ENCODE data around the gene COTL1.

Gene COTL1

DNA sequence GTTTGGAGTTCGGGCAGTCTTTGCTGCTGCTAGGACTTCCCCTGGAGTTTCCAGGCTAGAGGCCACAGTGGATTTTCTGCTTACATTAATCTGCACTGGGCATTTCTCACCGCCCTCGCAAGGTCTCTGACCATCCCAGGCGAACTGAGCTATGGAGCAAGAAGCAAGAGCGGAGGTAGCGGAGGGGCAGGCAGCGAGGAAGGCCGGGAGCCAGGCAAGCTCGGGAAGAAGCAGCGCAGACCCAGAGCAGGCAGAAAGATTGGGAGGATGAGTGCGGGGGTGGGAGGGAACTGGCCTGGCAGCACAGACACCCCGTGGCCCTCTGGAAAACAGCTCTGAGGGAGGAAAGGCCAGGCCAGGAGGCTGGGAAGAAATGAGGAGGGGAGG lies 3.8 kb downstream of the COTL1 start:
- no peak for DNase-seq (ENCODE audit: low read depth in 2 of 2)

GRCh38 chr16:84613408-84614072 lies 4.3 kb downstream of the COTL1 start:
- no peak for DNase-seq (ENCODE audit: low read depth in 2 of 2)

DNA sequence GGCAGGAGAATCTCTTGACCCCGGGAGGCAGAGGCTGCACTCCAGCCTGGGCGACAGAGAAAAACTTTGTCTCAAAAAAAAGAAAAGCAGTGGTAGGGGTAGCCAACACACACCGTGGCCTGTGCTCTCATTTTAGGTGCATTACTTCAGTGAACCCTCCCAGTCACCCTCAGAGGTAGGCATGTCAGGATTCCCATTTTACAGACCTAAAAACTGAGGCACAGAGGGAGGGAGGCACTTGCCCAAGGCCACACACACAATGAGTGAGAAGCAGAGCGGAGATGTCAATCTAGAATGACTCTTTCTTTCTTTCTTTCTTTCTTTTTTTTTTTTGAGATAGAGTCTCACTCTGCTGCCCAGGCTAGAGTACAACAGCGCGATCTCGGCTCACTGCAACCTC lies 5.2 kb downstream of the COTL1 start:
- no peak for DNase-seq (ENCODE audit: low read depth in 2 of 2)

- DNase-seq (ENCODE audit: low read depth in 2 of 2): no peak
These were observed 6.8 kb downstream of the COTL1 start for GRCh38 chr16:84611041-84611440.

DNA sequence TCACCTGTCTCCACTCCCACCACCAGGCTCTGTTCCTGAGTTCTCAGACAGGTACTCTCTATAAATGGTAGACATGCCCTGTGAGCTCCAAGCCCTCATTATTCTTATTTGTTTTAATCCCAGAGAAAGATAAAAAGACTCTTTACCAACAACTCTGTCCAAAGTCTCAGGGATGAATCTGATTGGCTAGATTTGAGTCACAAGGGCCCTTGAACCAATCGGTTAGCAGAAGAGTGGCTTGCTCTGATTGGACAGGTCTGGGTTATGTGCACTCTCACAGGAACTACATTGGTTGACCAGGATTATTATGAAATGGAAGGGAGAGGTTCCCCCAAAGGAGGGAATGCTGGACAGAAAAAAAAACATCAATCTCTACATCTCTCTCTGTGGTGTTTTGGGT lies 7.5 kb downstream of the COTL1 start:
- no peak for DNase-seq (ENCODE audit: low read depth in 2 of 2)

DNA sequence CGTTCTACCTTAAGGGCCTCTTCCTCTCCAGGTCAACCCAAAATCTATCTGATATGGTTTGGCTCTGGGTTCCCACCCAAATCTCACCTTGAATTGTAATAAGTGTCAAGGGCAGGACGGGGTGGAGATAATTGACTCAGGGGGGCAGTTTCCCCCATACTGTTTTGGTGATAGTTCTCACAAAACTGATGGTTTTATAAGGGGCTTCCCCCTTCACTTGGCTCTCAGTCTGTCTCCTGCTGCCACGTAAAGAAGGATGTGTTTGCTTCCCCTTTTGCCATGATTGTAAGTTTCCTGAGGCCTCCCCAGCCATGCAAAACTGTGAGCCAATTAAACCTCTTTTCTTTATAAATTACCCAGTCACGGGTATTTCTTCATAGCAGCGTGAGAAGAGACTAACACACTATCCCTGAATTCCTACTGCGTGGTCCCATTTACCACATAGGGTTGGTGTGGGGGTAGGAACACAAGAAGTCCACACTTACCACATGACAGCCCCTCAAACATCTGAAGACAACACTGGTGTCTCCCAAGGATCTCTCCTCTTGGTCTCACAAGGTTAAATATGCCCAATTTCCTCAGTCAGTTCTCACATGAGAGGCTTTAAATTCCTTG lies 8.2 kb downstream of the COTL1 start:
- no peak for DNase-seq (ENCODE audit: low read depth in 2 of 2)

DNA sequence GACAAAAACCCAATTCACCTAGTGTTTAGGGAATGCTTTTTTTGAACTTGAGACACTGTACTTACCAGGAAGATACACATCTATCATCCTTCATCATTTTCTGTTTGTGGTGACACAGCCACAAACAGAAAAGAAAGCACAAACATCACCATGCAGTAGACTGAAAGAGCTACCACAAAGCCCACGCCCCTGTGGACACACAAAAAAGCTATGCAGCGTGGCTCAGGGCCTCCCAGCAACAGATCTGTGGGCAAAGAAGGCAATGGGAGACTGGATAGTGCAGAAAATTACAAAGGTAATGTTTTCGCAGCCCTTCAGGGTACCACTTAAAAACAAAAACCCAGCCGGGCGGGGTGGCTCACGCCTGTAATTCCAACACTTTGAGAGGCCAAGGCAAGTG lies 9.6 kb downstream of the COTL1 start:
- no peak for DNase-seq (ENCODE audit: low read depth in 2 of 2)

DNA sequence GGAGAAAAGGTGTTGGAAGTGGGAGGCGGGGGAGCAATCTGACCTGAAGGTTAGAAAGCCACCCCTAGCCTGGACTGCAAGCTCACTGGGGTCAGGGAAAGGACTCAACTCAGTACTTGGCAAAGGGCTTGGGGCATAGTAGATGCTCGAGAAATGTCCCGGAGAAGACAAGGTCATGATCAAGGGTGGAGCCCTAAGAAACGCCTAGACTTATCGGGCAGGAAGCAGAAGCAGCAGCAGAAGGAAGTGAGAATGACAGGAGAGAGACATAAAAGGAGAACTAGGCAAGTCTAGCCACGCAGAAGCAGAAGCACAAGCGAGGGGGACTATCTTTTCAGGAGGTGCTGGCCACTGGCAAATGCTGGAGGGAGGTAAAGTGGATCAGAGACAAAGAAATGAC lies 10.2 kb downstream of the COTL1 start:
- DNase-seq (ENCODE audit: low read depth in 2 of 2): no peak

- DNase-seq (ENCODE audit: low read depth in 2 of 2): no peak
These were observed 10.8 kb downstream of the COTL1 start for GRCh38 chr16:84607061-84607460.

GRCh38 chr16:84606081-84606875 lies 11.6 kb downstream of the COTL1 start:
- DNase-seq (ENCODE audit: low read depth in 2 of 2): no peak

DNA sequence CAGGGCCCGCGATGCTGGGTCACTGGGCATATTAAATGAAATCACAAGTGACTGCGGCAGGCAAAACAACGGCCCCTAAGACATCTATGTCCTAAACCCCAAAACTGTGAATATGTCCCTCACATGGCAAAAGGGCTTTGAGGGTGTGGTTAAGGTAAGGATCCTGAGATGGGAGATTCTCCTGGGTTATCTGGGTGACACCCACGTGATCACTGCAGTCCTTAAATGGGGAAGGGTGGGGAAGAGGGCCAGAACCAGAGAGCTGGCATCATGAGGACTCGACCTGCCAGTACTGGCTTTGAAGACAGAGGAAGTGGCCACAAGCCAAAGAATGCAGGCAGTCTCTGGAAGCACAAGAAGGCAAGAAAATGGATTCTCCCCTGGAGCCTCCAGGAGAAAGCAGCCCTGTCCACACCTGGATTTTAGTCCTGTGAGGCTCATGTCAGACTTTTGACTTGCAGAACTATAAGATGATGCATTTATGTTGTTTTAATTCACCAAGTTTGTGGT lies 12.5 kb downstream of the COTL1 start:
- no peak for DNase-seq (ENCODE audit: low read depth in 2 of 2)

DNA sequence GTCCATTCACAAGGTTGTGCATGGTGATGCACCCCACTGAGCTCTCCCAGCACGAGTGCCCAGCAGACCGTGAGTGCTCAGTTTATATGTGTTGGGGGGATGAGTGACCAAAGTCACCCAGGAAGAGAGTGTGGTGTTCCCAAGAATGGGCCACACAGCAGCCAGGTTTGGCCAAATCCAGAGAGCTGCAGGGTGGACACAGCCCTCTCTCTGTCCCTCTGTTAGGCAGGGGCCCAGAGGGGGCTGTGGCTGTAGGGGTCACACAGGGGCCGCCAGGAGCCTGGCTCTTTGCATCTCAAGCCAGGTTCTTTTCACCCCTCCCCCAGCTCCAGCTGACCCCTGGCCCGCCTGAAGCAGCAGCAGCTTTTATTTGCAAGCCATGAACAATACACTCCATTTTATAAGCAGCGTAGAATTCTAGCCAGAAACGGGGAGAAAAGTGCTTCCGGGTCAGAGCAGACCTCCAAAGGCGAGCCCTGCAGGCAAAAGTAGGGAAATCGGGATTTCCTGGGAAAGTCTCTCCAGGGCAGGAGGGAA lies 13.3 kb downstream of the COTL1 start:
- no peak for DNase-seq (ENCODE audit: low read depth in 2 of 2)

DNA sequence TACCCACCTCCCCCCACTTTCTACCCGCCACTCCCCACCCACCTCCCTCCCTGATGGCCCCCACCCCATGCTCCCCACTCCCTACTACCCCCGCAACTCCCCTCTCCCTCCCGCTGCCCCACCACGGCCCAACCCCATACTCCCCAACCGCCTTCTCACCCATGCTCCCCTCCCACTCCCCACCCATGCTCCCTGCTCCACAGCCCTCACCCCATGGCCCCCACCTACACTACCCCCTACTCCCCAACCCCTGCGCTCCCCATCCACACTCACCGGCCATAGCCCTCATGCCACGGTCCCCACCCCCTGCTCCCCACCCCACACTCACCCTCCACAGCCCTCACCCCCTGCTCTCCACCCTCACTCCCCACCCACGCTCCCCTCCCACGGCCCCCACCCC lies 13.9 kb downstream of the COTL1 start:
- DNase-seq (ENCODE audit: low read depth in 2 of 2): no peak

GRCh38 chr16:84603140-84603816 lies 14.6 kb downstream of the COTL1 start:
- DNase-seq (ENCODE audit: low read depth in 2 of 2): peak; percentile 91 to 93

DNA sequence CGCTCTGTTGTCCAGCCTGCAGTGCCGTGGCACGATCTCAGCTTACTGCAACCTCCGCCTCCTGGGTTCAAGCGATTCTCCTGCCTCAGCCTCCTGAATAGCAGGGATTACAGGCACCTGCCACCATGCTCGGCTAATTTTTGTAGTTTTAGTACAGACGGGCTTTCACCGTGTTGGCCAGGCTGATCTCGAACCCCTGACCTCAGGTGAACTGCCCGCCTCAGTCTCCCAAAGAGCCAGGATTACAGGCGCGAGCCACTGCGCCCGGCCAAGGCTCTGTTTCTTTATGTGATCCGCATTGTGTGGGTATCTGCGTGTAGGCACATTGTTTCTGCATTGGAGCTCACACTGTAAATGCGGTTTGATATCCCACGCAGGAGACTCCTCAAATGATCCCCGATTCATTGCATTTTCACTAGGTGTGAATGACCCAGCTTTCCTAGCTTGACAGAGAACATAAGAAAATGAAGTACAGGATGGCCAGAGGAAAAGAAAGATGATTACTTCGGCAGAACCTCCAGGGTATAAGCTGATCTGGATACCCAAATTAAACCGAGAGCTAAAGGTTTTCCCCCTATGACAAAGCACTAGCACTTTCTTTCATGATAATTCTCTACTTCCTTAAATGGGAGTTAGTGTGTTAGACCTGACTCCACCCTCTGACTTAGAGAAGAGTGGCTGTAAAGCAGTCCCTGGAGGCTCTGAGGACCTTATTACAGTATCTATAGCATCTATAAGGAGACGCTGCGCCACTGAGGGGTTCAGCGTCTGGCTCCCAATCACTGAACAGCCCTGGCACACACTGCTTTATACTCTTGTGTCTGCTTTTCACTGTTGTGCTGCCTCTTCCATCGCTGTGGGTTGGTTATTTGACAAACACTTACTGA lies 17.3 kb downstream of the COTL1 start:
- DNase-seq (ENCODE audit: low read depth in 2 of 2): no peak

DNA sequence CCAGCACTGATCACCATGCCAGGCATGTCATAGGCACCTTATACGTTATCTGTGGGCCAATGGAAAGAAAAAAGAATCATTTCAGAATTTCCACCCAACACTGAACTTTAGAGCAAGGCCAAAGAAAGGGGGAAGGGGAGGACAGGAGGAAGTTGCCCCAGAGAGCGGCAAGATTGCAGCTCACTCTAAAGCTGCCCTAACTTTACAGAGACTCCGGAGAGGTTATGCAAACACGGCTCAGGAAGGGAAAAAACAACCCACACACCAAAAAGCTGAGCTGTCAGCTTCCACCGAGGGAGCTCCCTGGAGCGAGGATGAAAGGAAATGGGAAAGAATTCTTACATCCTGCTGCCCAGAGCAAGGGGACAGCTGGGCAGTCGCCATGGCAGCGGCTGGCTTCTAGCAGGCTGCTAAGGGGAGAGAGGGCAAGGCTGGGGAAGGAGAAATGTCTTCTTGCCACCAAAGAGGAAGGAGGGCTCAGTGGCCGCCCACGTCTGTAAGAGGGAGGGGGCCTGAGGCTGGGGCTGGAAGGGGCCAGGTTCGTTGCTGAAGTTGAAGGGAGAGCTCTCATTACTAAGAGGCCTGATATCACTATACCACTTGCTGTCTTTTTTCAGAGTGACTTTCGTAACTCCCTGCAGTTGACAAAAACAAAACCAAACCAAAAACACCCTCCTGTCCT lies 18.2 kb downstream of the COTL1 start:
- DNase-seq (ENCODE audit: low read depth in 2 of 2): peak in 1 of 2 experiments; percentile 50

GRCh38 chr16:84598360-84598759 lies 19.5 kb downstream of the COTL1 start:
- no peak for DNase-seq (ENCODE audit: low read depth in 2 of 2)

GRCh38 chr16:84597931-84598351 lies 19.9 kb downstream of the COTL1 start:
- DNase-seq (ENCODE audit: low read depth in 2 of 2): no peak

- DNase-seq (ENCODE audit: low read depth in 2 of 2): no peak
These were observed 20.4 kb downstream of the COTL1 start for GRCh38 chr16:84597528-84597896.

GRCh38 chr16:84596801-84597527 lies 20.9 kb downstream of the COTL1 start:
- no peak for DNase-seq (ENCODE audit: low read depth in 2 of 2)
